ENCODE data around the gene MRTFA. TPM values are rescaled to one million over a fixed set of nuclear protein-coding genes. Genes with fewer than 3 reads are reported as not detected.
"Not testable (repeated sequence)": the region's sequence is repeated elsewhere in the genome, so short reads cannot be mapped to it uniquely, and the experiment has no call there.

MRTFA gene
- total RNA-seq, 4 donors from 2014 or later, result 32.6 to 173 (median 76.1) TPM

DNA sequence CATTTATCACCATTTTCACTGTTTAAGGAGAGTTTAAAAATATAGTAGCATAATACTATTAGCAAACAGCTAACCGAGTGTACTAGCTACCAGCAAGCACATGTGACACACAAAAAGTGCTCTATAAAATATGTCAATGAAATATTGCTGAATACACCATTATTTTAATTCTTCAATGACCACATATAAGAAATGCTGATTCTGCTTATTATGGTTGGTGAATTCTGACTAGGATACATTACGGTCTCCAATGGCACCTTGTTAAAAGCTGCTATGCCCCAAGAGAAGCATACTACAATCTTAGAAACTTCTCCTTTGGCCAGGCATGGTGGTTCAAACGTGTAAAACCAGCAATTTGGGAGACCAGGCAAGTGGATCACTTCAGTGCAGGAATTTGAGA lies 129.8 kb downstream of the MRTFA start:
- Histone ChIP-seq H3K4me3 (no peak overlapping the region), H3K9me3 (no peaks in the 10 kb centered on the region), H3K4me1 (peaks cover 18 to 28% of the 10 kb centered on the region in 2 donors), H3K27ac (peak overlapping the region; percentile 87 to 95), H3K36me3 (no peaks in the 10 kb centered on the region), H3K27me3 (no peaks in the 10 kb centered on the region)
- intact Hi-C loops (cut with DNase I; ENCODE audit: low total_unique reads), result no loop called here
- DNase-seq, result no peak
- no peak for TF ChIP-seq POLR2A (IDR thresholded peaks at IDR 0.05)

DNA sequence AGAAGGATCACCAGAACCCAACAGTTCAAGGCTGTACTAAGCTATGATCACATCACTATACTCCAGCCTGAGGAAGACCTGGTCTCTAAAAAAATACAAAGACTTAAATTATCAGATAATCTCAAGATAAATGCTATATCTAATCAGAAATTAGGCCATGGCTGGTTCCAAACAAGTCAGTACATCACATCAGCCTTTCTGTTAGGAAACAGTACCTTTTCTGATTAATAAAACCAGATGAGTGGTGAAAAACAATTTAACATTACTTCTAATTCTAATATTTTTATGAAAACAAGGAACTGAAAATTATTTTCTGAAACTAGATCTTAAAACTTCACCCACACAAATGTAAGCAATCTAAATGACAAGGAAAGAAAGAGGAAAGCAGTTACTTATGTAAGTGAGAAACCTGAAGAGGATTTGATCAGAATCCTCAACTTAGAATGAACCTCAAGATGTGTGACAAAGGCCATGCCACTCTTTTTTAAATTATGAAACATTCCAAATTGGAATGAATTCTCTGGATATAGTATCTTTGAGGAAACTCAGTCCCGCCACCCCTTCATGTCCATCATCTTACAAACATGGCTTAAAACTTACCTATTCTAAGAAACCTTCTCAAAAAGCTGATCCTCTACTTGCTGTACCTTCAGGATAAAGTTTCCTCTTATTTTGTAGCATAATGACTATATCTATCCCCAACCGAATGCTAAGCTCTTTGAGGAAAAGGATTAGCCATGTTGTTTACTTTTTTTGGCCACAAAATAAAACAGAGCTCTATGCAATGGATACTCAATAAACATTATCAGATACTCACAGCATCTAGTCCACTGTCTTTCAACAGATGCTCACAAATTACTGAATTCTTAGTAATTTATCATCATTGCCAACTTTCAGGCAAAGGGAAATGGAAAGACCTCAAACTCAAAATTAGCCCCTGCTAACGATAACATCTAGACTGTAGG lies 132.0 kb downstream of the MRTFA start:
- H3K4me3 ChIP-seq, result no peak overlapping the region
- peak overlapping the region; percentile 22 to 41 for H3K27ac ChIP-seq
- no peak for DNase-seq
- H3K4me1 ChIP-seq, result peaks cover 4 to 12% of the 10 kb centered on the region in 2 donors
- intact Hi-C loops (cut with DNase I; ENCODE audit: low total_unique reads), result no loop called here
- no peaks in the 10 kb centered on the region for H3K9me3 ChIP-seq
- no peak for TF ChIP-seq CTCF (IDR thresholded peaks at IDR 0.05)
- TF ChIP-seq POLR2A (IDR thresholded peaks at IDR 0.05), result no peak
- no peaks in the 10 kb centered on the region for H3K27me3 ChIP-seq
- no peaks in the 10 kb centered on the region for H3K36me3 ChIP-seq

GRCh38 chr22:40502919-40503318 lies 133.6 kb downstream of the MRTFA start:
- Histone ChIP-seq H3K9me3 (no peaks in the 10 kb centered on the region), H3K4me3 (no peak overlapping the region), H3K27ac (peak overlapping the region; percentile 43 to 48), H3K27me3 (no peaks in the 10 kb centered on the region), H3K36me3 (no peaks in the 10 kb centered on the region), H3K4me1 (peaks cover 4 to 7% of the 10 kb centered on the region in 2 donors)
- intact Hi-C loops (cut with DNase I; ENCODE audit: low total_unique reads), result no loop called here
- TF ChIP-seq CTCF (IDR thresholded peaks at IDR 0.05) (no peak), POLR2A (IDR thresholded peaks at IDR 0.05) (no peak)
- DNase-seq, result no peak

DNA sequence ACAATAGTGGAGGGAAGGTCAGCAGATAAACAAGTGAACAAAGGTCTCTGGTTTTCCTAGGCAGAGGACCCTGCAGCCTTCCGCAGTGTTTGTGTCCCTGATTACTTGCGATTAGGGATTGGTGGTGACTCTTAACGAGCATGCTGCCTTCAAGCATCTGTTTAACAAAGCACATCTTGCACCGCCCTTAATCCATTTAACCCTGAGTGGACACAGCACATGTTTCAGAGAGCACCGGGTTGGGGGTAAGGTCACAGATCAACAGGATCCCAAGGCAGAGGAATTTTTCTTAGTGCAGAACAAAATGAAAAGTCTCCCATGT lies 136.1 kb downstream of the MRTFA start:
- H3K4me1 ChIP-seq; H3K4me3 ChIP-seq; intact Hi-C loops (cut with DNase I; ENCODE audit: low total_unique reads); DNase-seq; H3K27me3 ChIP-seq; H3K36me3 ChIP-seq; H3K9me3 ChIP-seq: not testable (repeated sequence)
- peak overlapping the region; percentile 77 to 86 for H3K27ac ChIP-seq

DNA sequence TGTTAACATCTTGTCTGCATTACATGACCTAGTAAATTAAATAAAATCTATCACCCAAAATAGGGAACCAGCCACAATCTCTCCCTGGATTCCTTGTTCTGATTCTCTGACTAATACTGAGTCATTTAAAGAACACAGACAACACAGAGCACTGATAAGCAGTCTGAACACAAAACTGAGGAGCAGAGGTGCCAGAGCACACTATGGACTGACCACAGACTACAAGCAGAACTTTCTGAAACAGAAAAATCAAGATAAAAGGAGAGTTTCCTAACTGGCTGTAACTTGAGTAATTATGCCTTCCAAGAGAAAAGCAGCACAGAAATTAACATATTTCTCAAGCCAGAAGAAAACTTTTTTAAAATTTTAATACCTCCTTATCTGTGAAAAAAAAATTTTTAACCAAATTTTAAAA lies 137.3 kb downstream of the MRTFA start:
- TF ChIP-seq CTCF (IDR thresholded peaks at IDR 0.05) (no peak), POLR2A (IDR thresholded peaks at IDR 0.05) (no peak)
- H3K27ac ChIP-seq, result peak overlapping the region; percentile 77 to 86
- no peaks in the 10 kb centered on the region for H3K9me3 ChIP-seq
- H3K36me3 ChIP-seq, result no peaks in the 10 kb centered on the region
- H3K4me3 ChIP-seq, result no peak overlapping the region
- peaks cover 0 to 7% of the 10 kb centered on the region in 2 donors for H3K4me1 ChIP-seq
- no peaks in the 10 kb centered on the region for H3K27me3 ChIP-seq
- peak; percentile 47 to 78 for DNase-seq
- intact Hi-C loops (cut with DNase I; ENCODE audit: low total_unique reads), result no loop called here

DNA sequence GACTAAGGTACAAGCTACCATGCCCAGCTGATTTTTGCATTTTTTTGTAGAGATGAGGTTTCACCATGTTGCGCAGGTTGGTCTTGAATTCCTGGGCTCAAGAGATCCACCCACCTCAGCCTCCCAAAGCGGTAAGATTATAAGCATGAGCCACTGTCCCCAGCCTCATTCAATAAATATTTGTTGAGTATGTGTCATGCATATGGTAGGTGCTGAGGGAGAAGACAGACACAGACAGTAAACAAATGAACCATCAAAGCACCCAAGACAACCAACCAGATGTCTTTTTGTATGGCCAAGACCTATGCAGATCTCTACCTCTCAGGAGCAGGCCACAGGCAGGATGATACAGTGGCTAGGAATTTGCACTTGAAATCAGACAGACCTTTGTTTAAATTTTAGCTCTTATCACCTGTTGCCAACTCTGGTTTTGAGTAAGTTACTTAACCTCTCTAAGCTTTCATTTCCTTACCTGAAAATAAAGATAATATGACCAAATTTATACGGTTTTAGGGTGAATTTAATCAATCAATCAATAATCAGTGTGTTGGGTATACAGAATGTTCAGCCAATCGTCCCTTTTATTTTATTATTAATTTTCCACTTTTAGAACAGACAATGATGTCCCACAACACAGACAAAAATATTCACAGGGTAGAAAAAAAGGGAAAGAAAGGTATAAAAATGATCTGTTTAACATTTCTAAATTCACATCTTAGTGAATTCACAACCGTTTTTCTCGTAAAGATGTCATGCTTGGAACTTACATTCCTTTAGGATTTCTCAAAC lies 137.9 kb downstream of the MRTFA start:
- H3K4me3 ChIP-seq, result no peak overlapping the region
- TF ChIP-seq POLR2A (IDR thresholded peaks at IDR 0.05), result no peak
- TF ChIP-seq CTCF (IDR thresholded peaks at IDR 0.05), result no peak
- DNase-seq, result no peak
- intact Hi-C loops (cut with DNase I; ENCODE audit: low total_unique reads), result no loop called here
- peaks cover 0 to 8% of the 10 kb centered on the region in 2 donors for H3K4me1 ChIP-seq
- H3K36me3 ChIP-seq, result no peaks in the 10 kb centered on the region
- no peaks in the 10 kb centered on the region for H3K9me3 ChIP-seq
- H3K27me3 ChIP-seq, result no peaks in the 10 kb centered on the region
- H3K27ac ChIP-seq, result peak overlapping the region; percentile 77 to 86

Measured in uterus (tissue), 4 donors.